Effector memory CD4-positive, alpha-beta T cell (primary cell): ENCODE data around the gene SLX9.
"Not testable (repeated sequence)": the region's sequence is repeated elsewhere in the genome, so short reads cannot be mapped to it uniquely, and the experiment has no call there.

Experiments
- DNase-seq, 3 donors: peaks; one replicate each; pipeline ENCODE4 v3.0.0-alpha.2; 2020
- H3K27ac ChIP-seq: 2 replicates; pipeline ENCODE4 v1.7.0; 2013; ENCODE audit warnings: mild to moderate bottlenecking, low read length, moderate library complexity; ENCODE audit not compliant: insufficient read depth, poor library complexity, severe bottlenecking
- H3K27me3 ChIP-seq: replicated peaks from 2 replicates; pipeline ENCODE4 v1.7.0; 2013; ENCODE audit warnings: mild to moderate bottlenecking, low read length; ENCODE audit not compliant: insufficient read depth, control insufficient read depth, poor library complexity, severe bottlenecking
- H3K36me3 ChIP-seq: 2 replicates; pipeline ENCODE4 v1.7.0; 2013; ENCODE audit warnings: mild to moderate bottlenecking, low read length, moderate library complexity; ENCODE audit not compliant: control insufficient read depth, insufficient read depth
- H3K4me1 ChIP-seq: 2 replicates; pipeline ENCODE4 v1.7.0; 2013; ENCODE audit warnings: low read length, mild to moderate bottlenecking; ENCODE audit not compliant: control insufficient read depth, insufficient read depth, poor library complexity, severe bottlenecking
- H3K4me3 ChIP-seq: 2 replicates; pipeline ENCODE4 v1.7.0; 2013; ENCODE audit warnings: low read length, low read depth, mild to moderate bottlenecking; ENCODE audit not compliant: insufficient read depth, poor library complexity, severe bottlenecking
- H3K9me3 ChIP-seq: 2 replicates; pipeline ENCODE4 v1.7.0; 2013; ENCODE audit warnings: mild to moderate bottlenecking, low read length, moderate library complexity; ENCODE audit not compliant: control insufficient read depth

The SLX9 gene

GRCh38 chr21:44971672-44971995 lies 31.8 kb downstream of the SLX9 start:
- peaks cover 27% of the 10 kb centered on the region for H3K36me3 ChIP-seq
- no peak overlapping the region for H3K27ac ChIP-seq
- H3K27me3 ChIP-seq = no peaks in the 10 kb centered on the region
- H3K9me3 ChIP-seq = no peaks in the 10 kb centered on the region
- H3K4me3 ChIP-seq = no peak overlapping the region
- no peak for DNase-seq
- peaks cover 9% of the 10 kb centered on the region for H3K4me1 ChIP-seq

DNA sequence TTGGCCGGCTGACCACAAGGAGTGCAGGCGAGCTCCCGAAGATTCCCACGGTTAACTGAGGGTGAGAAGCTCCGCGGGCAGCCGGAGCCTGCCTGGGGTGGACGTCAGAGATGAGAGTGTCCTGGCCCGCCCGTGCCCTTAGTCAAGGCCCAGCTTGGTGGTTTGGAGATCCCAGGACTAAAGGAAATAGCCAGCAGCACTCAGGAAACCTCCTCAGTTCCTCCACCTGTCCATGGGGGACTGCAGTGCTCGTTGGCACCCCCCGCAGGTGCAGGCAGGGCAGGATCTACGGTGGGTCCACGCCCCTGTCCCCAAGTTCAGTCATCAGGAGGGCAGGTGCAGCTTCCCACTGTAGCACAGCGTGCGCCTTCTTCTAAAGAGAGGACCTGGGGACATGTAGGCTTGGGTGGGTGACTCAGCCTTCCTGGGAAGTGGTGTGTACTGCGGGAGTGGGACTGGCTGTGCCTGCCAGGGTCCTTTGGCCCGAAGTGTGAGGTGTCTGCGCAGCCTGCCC lies 32.5 kb downstream of the SLX9 start:
- DNase-seq = no peak
- no peaks in the 10 kb centered on the region for H3K27me3 ChIP-seq
- H3K4me1 ChIP-seq = peaks cover 5% of the 10 kb centered on the region
- no peak overlapping the region for H3K27ac ChIP-seq
- H3K36me3 ChIP-seq = peaks cover 24% of the 10 kb centered on the region
- no peak overlapping the region for H3K4me3 ChIP-seq
- H3K9me3 ChIP-seq = no peaks in the 10 kb centered on the region

GRCh38 chr21:44972821-44973220 lies 33.0 kb downstream of the SLX9 start:
- peaks cover 1% of the 10 kb centered on the region for H3K4me1 ChIP-seq
- no peak for DNase-seq
- peaks cover 21% of the 10 kb centered on the region for H3K36me3 ChIP-seq
- no peak overlapping the region for H3K4me3 ChIP-seq
- H3K27me3 ChIP-seq = no peaks in the 10 kb centered on the region
- no peaks in the 10 kb centered on the region for H3K9me3 ChIP-seq
- H3K27ac ChIP-seq = no peak overlapping the region

DNA sequence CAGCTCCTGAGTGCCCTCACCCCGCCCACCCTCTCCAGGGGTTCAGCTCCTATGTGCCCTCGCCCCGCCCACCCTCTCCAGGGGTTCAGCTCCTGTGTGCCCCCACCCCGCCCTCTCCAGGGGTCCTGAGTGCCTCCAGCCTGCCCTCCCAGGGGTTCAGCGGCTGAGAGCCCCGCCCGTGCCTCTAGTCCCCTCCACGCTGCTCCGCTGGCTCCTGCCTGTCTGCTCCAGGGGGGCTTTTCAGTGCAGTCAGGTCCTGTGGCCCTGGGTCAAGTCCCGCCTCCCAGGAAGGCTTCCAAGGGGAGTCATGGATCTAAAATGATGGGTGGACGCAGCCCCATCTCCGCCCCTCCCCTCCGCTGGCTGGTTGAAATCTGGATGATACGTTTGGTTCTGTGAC lies 33.8 kb downstream of the SLX9 start:
- Histone ChIP-seq H3K9me3 (no peaks in the 10 kb centered on the region), H3K4me3 (no peak overlapping the region), H3K4me1 (no peaks in the 10 kb centered on the region), H3K36me3 (peaks cover 16% of the 10 kb centered on the region), H3K27ac (no peak overlapping the region), H3K27me3 (no peaks in the 10 kb centered on the region)
- DNase-seq = no peak

GRCh38 chr21:44974676-44975075 lies 34.8 kb downstream of the SLX9 start:
- Histone ChIP-seq H3K27me3 (no peaks in the 10 kb centered on the region), H3K36me3 (peaks cover 13% of the 10 kb centered on the region), H3K4me3 (no peak overlapping the region), H3K9me3 (no peaks in the 10 kb centered on the region), H3K4me1 (no peaks in the 10 kb centered on the region), H3K27ac (no peak overlapping the region)
- DNase-seq = no peak

GRCh38 chr21:44975720-44976555 lies 36.1 kb downstream of the SLX9 start:
- Histone ChIP-seq H3K27me3 (no peaks in the 10 kb centered on the region), H3K9me3 (no peaks in the 10 kb centered on the region), H3K4me1 (no peaks in the 10 kb centered on the region), H3K4me3 (no peak overlapping the region), H3K36me3 (peaks cover 10% of the 10 kb centered on the region), H3K27ac (no peak overlapping the region)
- DNase-seq = no peak

GRCh38 chr21:44976556-44977393 lies 36.9 kb downstream of the SLX9 start:
- DNase-seq, H3K4me1 ChIP-seq, H3K36me3 ChIP-seq, H3K27ac ChIP-seq, H3K9me3 ChIP-seq, H3K4me3 ChIP-seq, H3K27me3 ChIP-seq: not testable (repeated sequence)

GRCh38 chr21:44977616-44978340 lies 37.9 kb downstream of the SLX9 start:
- Histone ChIP-seq H3K36me3 (peaks cover 7% of the 10 kb centered on the region), H3K27ac (no peak overlapping the region), H3K4me1 (no peaks in the 10 kb centered on the region), H3K9me3 (no peaks in the 10 kb centered on the region), H3K27me3 (no peaks in the 10 kb centered on the region), H3K4me3 (no peak overlapping the region)
- no peak for DNase-seq

- Histone ChIP-seq H3K4me1 (no peaks in the 10 kb centered on the region), H3K36me3 (peaks cover 1% of the 10 kb centered on the region), H3K9me3 (no peaks in the 10 kb centered on the region), H3K4me3 (no peak overlapping the region), H3K27me3 (no peaks in the 10 kb centered on the region), H3K27ac (no peak overlapping the region)
- DNase-seq = no peak
These were observed 40.1 kb downstream of the SLX9 start for GRCh38 chr21:44979687-44980561.
